CD4-positive, CD25-positive, alpha-beta regulatory T cell (primary cell): Measurements from ENCODE around the gene MAPK8IP1. TPM values are rescaled to one million over a fixed set of nuclear protein-coding genes. Genes with fewer than 3 reads are reported as not detected.

ENCODE experiments used
- ATAC-seq, 2 donors: fragments of 150-1000 bp; cut with Tn5 transposase; one replicate each; pipeline ENCODE4 v1.10.0; 2021; ENCODE audit warnings: low read depth in 2 of 2, moderate number of reproducible peaks in 2 of 2, moderate library complexity in 1 of 2
- DNase-seq, 3 donors: peaks; one replicate each; pipeline versions ENCODE4 v3.0.0 to v3.0.0-alpha.2; 2012 to 2022; ENCODE audit warnings: mixed read lengths in 1 of 3
- H3K27ac ChIP-seq: one replicate; pipeline ENCODE4 v1.7.0; 2013; ENCODE audit warnings: mild to moderate bottlenecking, low read length; ENCODE audit not compliant: insufficient read depth, poor library complexity, severe bottlenecking
- H3K27me3 ChIP-seq: one replicate; pipeline ENCODE4 v1.7.0; 2013; ENCODE audit warnings: low read length; ENCODE audit not compliant: control insufficient read depth, insufficient read depth
- H3K36me3 ChIP-seq: one replicate; pipeline ENCODE4 v1.7.0; 2013; ENCODE audit warnings: mild to moderate bottlenecking, low read length, moderate library complexity; ENCODE audit not compliant: control insufficient read depth, insufficient read depth
- H3K4me1 ChIP-seq: 2 replicates; pipeline ENCODE4 v1.7.0; 2013; ENCODE audit warnings: mild to moderate bottlenecking, low read length; ENCODE audit not compliant: insufficient read depth, control insufficient read depth, poor library complexity, severe bottlenecking
- H3K4me3 ChIP-seq: one replicate; pipeline ENCODE4 v1.7.0; 2013; ENCODE audit warnings: low read depth, mild to moderate bottlenecking, low read length, moderate library complexity
- H3K9me3 ChIP-seq, 2 experiments: 1 replicate in 1 of 2; 2 replicates in 1 of 2; pipeline ENCODE4 v1.7.0; 2013; ENCODE audit warnings: low read length in 2 of 2, mild to moderate bottlenecking in 1 of 2, moderate library complexity in 1 of 2; ENCODE audit not compliant: control insufficient read depth in 2 of 2
- H3K27ac Mint-ChIP-seq, 3 donors: one replicate each; pipeline ENCODE4 v1.8.0; 2020 to 2022; ENCODE audit warnings: mild to moderate bottlenecking in 3 of 3, mixed read lengths in 3 of 3, moderate library complexity in 2 of 3
- H3K27me3 Mint-ChIP-seq: one replicate; pipeline ENCODE4 v1.8.0; 2022; ENCODE audit warnings: mild to moderate bottlenecking, mixed read lengths
- H3K36me3 Mint-ChIP-seq: one replicate; pipeline ENCODE4 v1.8.0; 2020; ENCODE audit warnings: mixed read lengths
- H3K4me1 Mint-ChIP-seq, 4 donors: one replicate each; pipeline ENCODE4 v1.8.0; 2020 to 2022; ENCODE audit warnings: mixed read lengths in 4 of 4, mild to moderate bottlenecking in 1 of 4
- H3K4me3 Mint-ChIP-seq, 4 donors: one replicate each; pipeline ENCODE4 v1.8.0; 2020 to 2022; ENCODE audit warnings: mild to moderate bottlenecking in 4 of 4, mixed read lengths in 4 of 4, moderate library complexity in 3 of 4
- H3K9me3 Mint-ChIP-seq, 7 donors: one replicate each; pipeline ENCODE4 v1.8.0; 2020 to 2022; ENCODE audit warnings: mixed read lengths in 7 of 7, mild to moderate bottlenecking in 3 of 7, moderate library complexity in 2 of 7
- polyA plus RNA-seq, 4 donors: library from polyadenylated mRNA; unstranded; fragments of 300-500 nt; fragmentation: Illumina TruSeq; gene quantifications; one replicate each; pipeline ENCODE4 v1.2.3, GENCODE V29; 2021
- total RNA-seq: library from RNA; stranded (reverse); gene quantifications from one replicate; pipeline ENCODE4 v1.2.3, GENCODE V29; 2022

MAPK8IP1 gene
- total and polyA plus RNA-seq, 5 donors from 2014 or later: 0.18 to 4.1 TPM; not detected in 3

DNA sequence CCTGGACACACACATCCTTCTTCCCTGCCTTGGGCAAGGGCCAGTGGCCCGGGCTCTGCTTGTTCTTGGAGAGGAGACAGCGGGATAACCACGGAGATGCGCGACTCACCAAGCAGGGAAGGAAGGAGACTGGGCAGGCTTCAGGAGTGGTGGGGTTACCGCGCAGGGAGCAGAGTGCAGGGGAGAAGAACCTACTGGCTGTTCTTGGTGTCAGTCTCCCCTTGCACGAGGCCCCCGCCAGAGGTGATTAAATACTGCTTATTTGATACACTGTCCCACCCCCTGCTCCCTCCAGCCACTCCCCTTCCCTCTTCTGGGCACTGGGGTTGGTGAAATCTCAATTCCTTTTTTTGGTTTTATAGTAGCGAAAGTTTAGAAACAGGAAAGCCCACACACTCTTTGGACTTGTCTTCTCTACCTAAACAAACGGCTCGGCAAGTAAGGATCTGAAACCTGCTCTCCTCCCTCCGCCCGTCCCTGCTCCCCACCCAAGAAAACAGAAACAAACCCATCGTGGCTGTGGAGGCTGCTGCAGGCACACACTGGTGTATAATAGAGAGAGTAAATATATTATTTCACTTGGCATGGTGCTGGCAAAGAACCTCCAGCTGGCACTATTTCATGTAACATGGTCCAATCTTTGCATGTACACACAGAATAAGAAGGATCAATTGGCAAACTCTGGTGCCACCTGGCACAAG is 47.8 kb downstream of the MAPK8IP1 start:
- peaks cover 49% of the 10 kb centered on the region for H3K36me3 ChIP-seq
- Mint-ChIP-seq H3K4me1 (peaks cover 6 to 34% (median 20%) of the 10 kb centered on the region in 4 donors), H3K36me3 (peaks cover 26% of the 10 kb centered on the region), H3K9me3 (no peaks in the 10 kb centered on the region), H3K27me3 (no peaks in the 10 kb centered on the region), H3K4me3 (peak overlapping the region in 1 of 4 donors; percentile 15), H3K27ac (peak overlapping the region in 1 of 3 donors; percentile 85)
- no peak for DNase-seq
- no peak overlapping the region for H3K4me3 ChIP-seq
- H3K27ac ChIP-seq: no peak overlapping the region
- peak in 1 of 2 donors; percentile 7 for ATAC-seq
- no peaks in the 10 kb centered on the region for H3K9me3 ChIP-seq
- peaks cover 29% of the 10 kb centered on the region for H3K4me1 ChIP-seq
- no peaks in the 10 kb centered on the region for H3K27me3 ChIP-seq

DNA sequence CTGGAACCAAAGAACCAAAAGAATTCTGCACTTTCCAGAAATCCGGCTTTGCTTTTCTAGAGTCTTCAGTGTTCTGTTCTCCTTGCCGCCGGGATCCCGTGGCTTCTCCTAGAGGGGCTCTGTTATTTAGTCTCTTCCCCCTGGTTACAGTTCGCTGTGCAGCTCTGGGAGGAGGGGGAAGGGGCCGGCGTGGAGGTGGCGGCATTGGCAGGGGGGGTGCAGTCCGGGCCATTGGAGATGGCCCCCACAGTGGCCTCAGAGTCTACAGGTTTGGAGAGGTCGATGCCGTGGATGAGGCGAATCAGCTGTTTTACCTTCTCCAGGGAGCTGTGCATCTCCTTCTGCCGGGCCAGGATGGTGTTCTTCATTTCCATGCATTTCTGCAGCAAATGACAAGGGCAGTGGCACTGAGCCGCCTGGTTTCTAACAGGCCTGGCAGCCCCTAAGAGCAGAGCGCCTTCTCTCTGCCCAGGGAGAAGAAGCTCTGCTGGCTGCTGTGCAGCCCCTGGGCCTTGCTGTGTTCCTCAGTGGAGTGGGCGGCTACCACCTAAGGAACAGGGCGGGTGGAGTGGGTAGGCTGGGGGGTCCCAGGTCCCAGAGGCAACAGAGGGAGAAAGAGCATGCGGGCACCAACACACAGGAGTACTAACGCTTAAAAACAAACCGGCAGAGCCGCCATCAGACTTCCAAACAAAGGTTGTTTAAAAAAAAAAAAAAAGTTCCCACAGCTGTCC is 48.6 kb downstream of the MAPK8IP1 start:
- peaks cover 29% of the 10 kb centered on the region for H3K36me3 Mint-ChIP-seq
- peaks cover 6 to 28% (median 20%) of the 10 kb centered on the region in 4 donors for H3K4me1 Mint-ChIP-seq
- Histone ChIP-seq H3K36me3 (peaks cover 52% of the 10 kb centered on the region), H3K4me1 (peaks cover 28% of the 10 kb centered on the region), H3K27ac (no peak overlapping the region), H3K27me3 (no peaks in the 10 kb centered on the region), H3K9me3 (no peaks in the 10 kb centered on the region), H3K4me3 (no peak overlapping the region)
- H3K4me3 Mint-ChIP-seq: no peak overlapping the region
- no peak overlapping the region for H3K27ac Mint-ChIP-seq
- ATAC-seq: no peak
- H3K9me3 Mint-ChIP-seq: no peaks in the 10 kb centered on the region
- H3K27me3 Mint-ChIP-seq: no peaks in the 10 kb centered on the region
- DNase-seq: no peak

DNA sequence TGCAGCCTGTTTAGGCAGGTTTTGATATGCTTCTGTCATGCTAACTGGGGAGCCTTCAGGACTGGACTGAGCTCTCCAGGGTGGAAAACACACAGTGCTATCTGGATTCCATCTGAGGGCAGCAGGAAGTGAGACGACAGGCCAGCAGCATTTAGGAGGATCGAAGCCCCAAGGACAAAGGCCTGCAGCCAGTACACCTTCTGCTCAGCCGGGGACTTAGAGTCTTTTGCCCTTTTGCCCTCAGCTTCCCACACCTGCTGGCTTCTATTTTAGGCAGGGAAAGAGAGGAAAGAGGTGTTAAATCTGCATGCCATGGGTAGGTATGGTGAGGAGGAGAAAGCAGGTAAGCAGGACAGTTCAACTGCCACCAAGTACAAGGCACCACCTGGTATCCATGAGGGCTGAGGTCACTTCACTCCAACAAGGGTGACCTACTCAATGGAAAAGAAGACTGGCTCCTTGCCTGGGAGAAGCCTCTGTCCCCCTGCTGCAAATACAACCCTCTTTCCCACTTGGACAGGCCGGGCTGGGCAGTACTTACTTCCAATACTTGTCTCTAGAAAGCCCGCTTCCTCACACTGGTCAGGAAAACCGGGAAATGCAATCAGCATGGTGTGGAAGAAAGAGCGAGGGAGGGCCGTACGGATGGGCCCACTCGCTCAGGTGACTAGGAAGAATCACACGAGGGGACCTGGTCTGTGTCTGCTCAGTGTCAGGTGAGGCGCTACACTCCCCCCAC is 49.3 kb downstream of the MAPK8IP1 start:
- no peak overlapping the region for H3K4me3 Mint-ChIP-seq
- H3K27me3 ChIP-seq: no peaks in the 10 kb centered on the region
- H3K9me3 ChIP-seq: no peaks in the 10 kb centered on the region
- H3K27ac ChIP-seq: no peak overlapping the region
- H3K36me3 ChIP-seq: peaks cover 52% of the 10 kb centered on the region
- H3K9me3 Mint-ChIP-seq: no peaks in the 10 kb centered on the region
- no peak for ATAC-seq
- H3K36me3 Mint-ChIP-seq: peaks cover 29% of the 10 kb centered on the region
- no peak overlapping the region for H3K4me3 ChIP-seq
- DNase-seq: no peak
- peaks cover 20% of the 10 kb centered on the region for H3K4me1 ChIP-seq
- no peak overlapping the region for H3K27ac Mint-ChIP-seq
- H3K27me3 Mint-ChIP-seq: no peaks in the 10 kb centered on the region
- H3K4me1 Mint-ChIP-seq: peaks cover 5 to 22% (median 17%) of the 10 kb centered on the region in 4 donors

DNA sequence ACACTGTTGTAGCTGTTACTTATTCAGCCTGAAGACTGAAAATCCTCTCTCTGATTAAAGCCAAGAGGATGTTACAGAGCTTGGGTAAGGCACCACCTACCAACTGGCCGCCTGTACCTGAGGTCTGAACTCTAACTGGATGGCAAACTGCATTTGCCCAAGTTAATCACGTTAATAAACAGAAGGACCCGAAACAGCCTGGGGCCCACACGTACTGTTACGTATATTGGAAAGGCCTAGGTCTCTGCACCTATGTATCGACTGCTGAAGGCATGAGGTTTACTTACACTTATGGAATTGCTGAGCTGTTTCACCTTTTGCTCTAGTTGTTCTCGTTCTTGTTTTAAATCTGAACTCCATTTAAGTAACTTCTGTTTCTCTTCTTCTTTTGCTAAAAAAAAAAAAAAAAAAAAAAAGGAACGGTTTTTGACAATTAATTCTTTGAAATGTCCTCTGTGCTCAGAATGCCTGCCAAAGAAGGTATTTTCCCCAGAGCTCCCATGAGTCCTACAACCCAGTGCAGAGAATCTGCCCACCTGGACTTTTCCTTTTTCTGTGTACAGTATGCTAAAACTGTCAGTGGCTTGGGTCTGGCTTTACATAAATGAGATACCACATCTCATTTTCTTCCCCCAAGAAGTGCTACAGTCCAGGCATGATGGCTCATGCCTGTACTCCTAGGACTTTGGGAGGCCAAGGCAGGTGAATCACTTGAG is 50.1 kb downstream of the MAPK8IP1 start:
- peaks cover 0 to 15% (median 9%) of the 10 kb centered on the region in 4 donors for H3K4me1 Mint-ChIP-seq
- no peak overlapping the region for H3K4me3 Mint-ChIP-seq
- H3K27ac Mint-ChIP-seq: no peak overlapping the region
- ATAC-seq (no peak), DNase-seq (no peak)
- H3K36me3 Mint-ChIP-seq: peaks cover 25% of the 10 kb centered on the region
- H3K27me3 Mint-ChIP-seq: no peaks in the 10 kb centered on the region
- Histone ChIP-seq H3K36me3 (peaks cover 52% of the 10 kb centered on the region), H3K4me1 (peaks cover 13% of the 10 kb centered on the region), H3K9me3 (no peaks in the 10 kb centered on the region), H3K27me3 (no peaks in the 10 kb centered on the region), H3K4me3 (no peak overlapping the region), H3K27ac (no peak overlapping the region)
- H3K9me3 Mint-ChIP-seq: no peaks in the 10 kb centered on the region

DNA sequence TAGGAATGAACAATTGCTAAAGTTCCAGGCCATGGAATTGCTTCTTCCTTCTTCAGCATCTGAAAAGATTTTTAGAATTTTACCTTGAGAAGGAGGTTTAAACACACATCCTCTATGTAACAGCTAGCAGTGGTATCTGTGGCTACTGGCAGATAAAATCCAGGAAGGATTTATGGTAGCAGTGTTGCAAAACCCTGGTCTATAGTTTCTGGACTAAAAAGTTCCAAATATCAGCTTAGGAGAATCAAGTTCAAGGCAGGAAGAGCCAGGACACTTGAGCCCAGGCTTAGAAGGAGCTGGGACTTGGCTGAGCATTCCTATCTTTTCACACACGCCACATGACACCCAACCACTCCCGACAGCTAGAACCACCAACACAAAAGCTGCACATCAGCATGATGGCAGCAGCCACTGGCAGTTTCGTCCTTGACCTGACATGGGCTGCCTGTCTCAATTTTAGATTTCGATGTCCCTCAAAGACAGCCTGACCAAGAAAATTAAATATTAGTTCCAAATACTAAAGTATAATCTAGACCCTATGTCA is 51.1 kb downstream of the MAPK8IP1 start:
- peaks cover 2% of the 10 kb centered on the region for H3K4me1 ChIP-seq

DNA sequence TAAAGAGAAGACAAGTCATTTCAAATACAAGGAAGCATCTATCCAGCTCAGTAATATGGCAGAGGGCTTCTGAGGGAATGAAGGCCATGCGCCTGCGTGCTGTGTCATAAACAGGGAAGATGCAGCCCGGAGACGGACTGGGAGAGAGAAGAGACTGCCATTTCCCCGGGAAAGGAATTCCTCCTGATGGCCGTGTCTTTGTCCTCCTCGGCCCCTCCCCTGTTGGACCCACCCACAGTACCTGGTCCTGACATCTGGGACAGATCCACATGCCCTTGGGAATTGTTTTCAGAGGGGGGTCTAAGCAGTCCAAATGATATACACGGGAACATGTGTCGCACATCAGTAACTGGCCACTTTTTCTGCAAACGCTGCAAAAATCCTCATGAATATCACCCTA is 52.5 kb downstream of the MAPK8IP1 start:
- Histone ChIP-seq H3K9me3 (no peaks in the 10 kb centered on the region), H3K4me3 (no peak overlapping the region), H3K27me3 (no peaks in the 10 kb centered on the region), H3K36me3 (peaks cover 67% of the 10 kb centered on the region), H3K4me1 (no peaks in the 10 kb centered on the region), H3K27ac (no peak overlapping the region)
- no peak for DNase-seq
- Mint-ChIP-seq H3K4me1 (no peaks in the 10 kb centered on the region), H3K4me3 (no peak overlapping the region), H3K36me3 (peaks cover 33% of the 10 kb centered on the region), H3K27ac (no peak overlapping the region), H3K9me3 (no peaks in the 10 kb centered on the region), H3K27me3 (no peaks in the 10 kb centered on the region)
- ATAC-seq: no peak

More for the DNA sequence above, 51.1 kb downstream of the MAPK8IP1 start:
- peaks cover 59% of the 10 kb centered on the region for H3K36me3 ChIP-seq
- H3K27ac Mint-ChIP-seq: no peak overlapping the region
- H3K9me3 ChIP-seq: no peaks in the 10 kb centered on the region
- no peak overlapping the region for H3K27ac ChIP-seq
- H3K36me3 Mint-ChIP-seq: peaks cover 28% of the 10 kb centered on the region
- no peaks in the 10 kb centered on the region for H3K27me3 ChIP-seq
- ATAC-seq: no peak
- no peak for DNase-seq
- no peak overlapping the region for H3K4me3 ChIP-seq
- H3K4me1 Mint-ChIP-seq: peaks cover 0 to 5% (median 3%) of the 10 kb centered on the region in 4 donors
- no peaks in the 10 kb centered on the region for H3K9me3 Mint-ChIP-seq
- H3K4me3 Mint-ChIP-seq: no peak overlapping the region
- H3K27me3 Mint-ChIP-seq: no peaks in the 10 kb centered on the region

DNA sequence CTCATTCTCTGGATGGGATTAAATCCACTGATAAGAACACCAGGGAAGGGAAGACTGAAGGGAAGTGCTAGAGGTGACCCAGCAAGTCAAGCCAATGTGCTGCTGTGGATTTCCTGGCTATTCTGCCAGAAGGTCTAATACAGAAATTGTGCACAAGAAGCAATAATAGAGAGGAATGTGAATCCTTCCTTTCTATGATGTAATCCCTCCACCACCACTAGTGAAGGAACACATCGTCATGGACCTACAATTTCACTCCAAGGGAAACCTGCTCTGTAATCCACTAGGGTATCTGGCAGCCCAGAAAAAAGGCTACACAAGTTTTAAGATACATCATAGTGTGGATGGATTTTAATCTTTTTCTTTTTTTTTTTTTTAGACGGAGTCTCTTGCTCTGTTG is 54.4 kb downstream of the MAPK8IP1 start:
- DNase-seq (no peak), ATAC-seq (no peak)
- Histone ChIP-seq H3K27me3 (no peaks in the 10 kb centered on the region), H3K4me3 (no peak overlapping the region), H3K27ac (no peak overlapping the region), H3K9me3 (no peaks in the 10 kb centered on the region), H3K36me3 (peaks cover 61% of the 10 kb centered on the region), H3K4me1 (no peaks in the 10 kb centered on the region)
- Mint-ChIP-seq H3K9me3 (no peaks in the 10 kb centered on the region), H3K4me1 (no peaks in the 10 kb centered on the region), H3K27me3 (no peaks in the 10 kb centered on the region), H3K4me3 (no peak overlapping the region), H3K36me3 (peaks cover 41% of the 10 kb centered on the region), H3K27ac (no peak overlapping the region)
